SU-DHL-6 (cell line): ENCODE results near the gene CACNA1B.

ENCODE experiments used
- H2AFZ ChIP-seq: fragments of 200-600 bp; sonication (generic); 2 replicates; pipeline ENCODE4 v1.6.1; 2014; ENCODE audit warnings: low read depth, mild to moderate bottlenecking, moderate library complexity, mixed read lengths, antibody characterized with exemption, low read length; ENCODE audit not compliant: severe bottlenecking
- H3F3A ChIP-seq: fragments of 200-600 bp; shearing (Covaris generic); 2 replicates; pipeline ENCODE4 v1.6.0; 2016; ENCODE audit warnings: antibody characterized with exemption, mild to moderate bottlenecking; ENCODE audit not compliant: insufficient read depth
- H3K27ac ChIP-seq: fragments of 200-600 bp; sonication (generic); 2 replicates; pipeline ENCODE4 v1.5.1; 2016; ENCODE audit warnings: low read depth, mild to moderate bottlenecking, low read length, moderate library complexity, mixed read lengths
- H3K27me3 ChIP-seq: fragments of 200-600 bp; sonication (generic), shearing (Covaris generic); 2 replicates; pipeline ENCODE4 v1.6.0; 2014; ENCODE audit warnings: mild to moderate bottlenecking, low read length
- H3K36me3 ChIP-seq: fragments of 200-600 bp; sonication (generic); 2 replicates; pipeline ENCODE4 v1.6.1; 2014; ENCODE audit warnings: mild to moderate bottlenecking, low read length, mixed read lengths
- H3K4me2 ChIP-seq: fragments of 300-600, 200-600 bp; shearing (Covaris generic), sonication (generic); 2 replicates; pipeline ENCODE4 v1.6.0; 2014; ENCODE audit warnings: low read length, low read depth, mild to moderate bottlenecking; ENCODE audit not compliant: poor library complexity, severe bottlenecking
- H3K4me3 ChIP-seq: fragments of 200-600 bp; sonication (generic); 2 replicates; pipeline ENCODE4 v1.5.1; 2014; ENCODE audit warnings: antibody characterized with exemption, low read length, mild to moderate bottlenecking, mixed read lengths; ENCODE audit not compliant: insufficient read depth, poor library complexity, severe bottlenecking
- H3K79me2 ChIP-seq: fragments of 200-600 bp; sonication (generic); 2 replicates; pipeline ENCODE4 v1.6.1; 2014; ENCODE audit warnings: mild to moderate bottlenecking, low read length, moderate library complexity; ENCODE audit not compliant: insufficient read depth
- H3K9ac ChIP-seq: fragments of 200-600 bp; sonication (generic); 2 replicates; pipeline ENCODE4 v1.7.0; 2014; ENCODE audit warnings: mild to moderate bottlenecking, low read length
- H3K9me2 ChIP-seq: fragments of 200-600 bp; sonication (generic); replicated peaks from 2 replicates; pipeline ENCODE4 v1.6.1; 2014; ENCODE audit warnings: low read length; ENCODE audit not compliant: insufficient read depth
- H3K9me3 ChIP-seq: fragments of 200-600 bp; sonication (generic); 2 replicates; pipeline ENCODE4 v1.6.1; 2014; ENCODE audit warnings: low read length, mixed read lengths; ENCODE audit not compliant: insufficient read depth
- H4K20me1 ChIP-seq: fragments of 200-600 bp; sonication (generic); 2 replicates; pipeline ENCODE4 v1.6.1; 2014; ENCODE audit warnings: low read depth, mild to moderate bottlenecking, antibody characterized with exemption, low read length, moderate library complexity, mixed read lengths
- EZH2phosphoT487 ChIP-seq: fragments of 200-600 bp; sonication (generic), shearing (Covaris generic); conservative IDR thresholded peaks from 2 replicates; pipeline ENCODE4 v1.6.1; 2018; ENCODE audit warnings: mild to moderate bottlenecking, antibody characterized with exemption, low read length, moderate library complexity, mixed read lengths
- TF ChIP-seq, protein P1 (sequence below): fragments of 200-600 bp; sonication (generic); IDR thresholded peaks from one replicate; pipeline ENCODE4 v1.5.1; 2017; ENCODE audit warnings: antibody characterized with exemption, mild to moderate bottlenecking, low read length, moderate library complexity; ENCODE audit not compliant: insufficient read depth, poor library complexity, severe bottlenecking

CACNA1B gene

DNA sequence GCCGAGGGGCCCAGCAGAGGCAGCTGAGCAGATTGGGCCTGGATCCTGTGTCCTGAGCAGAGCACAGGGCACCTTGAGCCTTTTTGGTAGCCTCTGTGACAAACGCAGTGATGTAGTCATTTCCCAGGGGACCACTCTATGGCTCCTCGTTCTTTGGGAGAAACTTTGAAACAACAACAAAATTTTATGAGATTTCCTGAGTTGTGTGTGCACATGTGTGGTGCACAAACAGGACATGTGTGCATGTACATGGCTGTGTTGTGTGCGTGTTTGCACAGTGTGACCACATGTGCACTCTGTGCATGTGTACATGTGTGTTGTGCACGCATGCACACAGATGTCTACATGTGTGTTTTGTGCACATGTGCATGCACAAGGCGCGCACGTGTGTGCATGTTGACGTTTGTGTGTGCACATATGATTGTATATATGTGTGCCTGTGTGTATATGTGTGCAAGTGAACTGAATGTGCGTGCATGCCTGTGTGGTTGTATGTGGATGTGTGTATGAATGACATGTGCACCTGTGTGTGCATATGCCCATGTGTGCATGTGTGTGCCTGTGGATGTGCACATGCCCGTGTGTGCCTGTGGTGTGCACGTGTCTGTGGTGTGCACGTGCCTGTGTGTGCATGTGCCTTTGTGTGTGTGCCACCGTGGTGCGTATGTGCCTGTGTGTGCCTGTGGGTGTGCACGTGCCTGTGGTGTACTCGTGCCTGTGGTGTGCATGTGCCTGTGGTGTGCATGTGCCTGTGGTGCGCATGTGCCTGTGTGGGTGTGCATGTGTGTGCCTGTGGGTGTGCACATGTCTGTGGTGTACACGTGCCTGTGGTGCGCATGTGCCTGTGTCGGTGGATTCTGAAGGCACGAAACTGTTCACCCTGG, 221.6 kb downstream of the CACNA1B start:
- no peak overlapping the region for H3K9ac ChIP-seq
- no peaks in the 10 kb centered on the region for H4K20me1 ChIP-seq
- TF ChIP-seq, protein P1, sequence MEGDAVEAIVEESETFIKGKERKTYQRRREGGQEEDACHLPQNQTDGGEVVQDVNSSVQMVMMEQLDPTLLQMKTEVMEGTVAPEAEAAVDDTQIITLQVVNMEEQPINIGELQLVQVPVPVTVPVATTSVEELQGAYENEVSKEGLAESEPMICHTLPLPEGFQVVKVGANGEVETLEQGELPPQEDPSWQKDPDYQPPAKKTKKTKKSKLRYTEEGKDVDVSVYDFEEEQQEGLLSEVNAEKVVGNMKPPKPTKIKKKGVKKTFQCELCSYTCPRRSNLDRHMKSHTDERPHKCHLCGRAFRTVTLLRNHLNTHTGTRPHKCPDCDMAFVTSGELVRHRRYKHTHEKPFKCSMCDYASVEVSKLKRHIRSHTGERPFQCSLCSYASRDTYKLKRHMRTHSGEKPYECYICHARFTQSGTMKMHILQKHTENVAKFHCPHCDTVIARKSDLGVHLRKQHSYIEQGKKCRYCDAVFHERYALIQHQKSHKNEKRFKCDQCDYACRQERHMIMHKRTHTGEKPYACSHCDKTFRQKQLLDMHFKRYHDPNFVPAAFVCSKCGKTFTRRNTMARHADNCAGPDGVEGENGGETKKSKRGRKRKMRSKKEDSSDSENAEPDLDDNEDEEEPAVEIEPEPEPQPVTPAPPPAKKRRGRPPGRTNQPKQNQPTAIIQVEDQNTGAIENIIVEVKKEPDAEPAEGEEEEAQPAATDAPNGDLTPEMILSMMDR, result no peak
- TF ChIP-seq EZH2phosphoT487, result no peak
- no peaks in the 10 kb centered on the region for H3K27me3 ChIP-seq
- no peaks in the 10 kb centered on the region for H3F3A ChIP-seq
- H3K27ac ChIP-seq, result no peak overlapping the region
- no peaks in the 10 kb centered on the region for H3K79me2 ChIP-seq
- no peaks in the 10 kb centered on the region for H3K9me2 ChIP-seq
- H2AFZ ChIP-seq, result no peak overlapping the region
- no peak overlapping the region for H3K4me2 ChIP-seq
- H3K9me3 ChIP-seq, result no peaks in the 10 kb centered on the region
- no peaks in the 10 kb centered on the region for H3K36me3 ChIP-seq
- no peak overlapping the region for H3K4me3 ChIP-seq

DNA sequence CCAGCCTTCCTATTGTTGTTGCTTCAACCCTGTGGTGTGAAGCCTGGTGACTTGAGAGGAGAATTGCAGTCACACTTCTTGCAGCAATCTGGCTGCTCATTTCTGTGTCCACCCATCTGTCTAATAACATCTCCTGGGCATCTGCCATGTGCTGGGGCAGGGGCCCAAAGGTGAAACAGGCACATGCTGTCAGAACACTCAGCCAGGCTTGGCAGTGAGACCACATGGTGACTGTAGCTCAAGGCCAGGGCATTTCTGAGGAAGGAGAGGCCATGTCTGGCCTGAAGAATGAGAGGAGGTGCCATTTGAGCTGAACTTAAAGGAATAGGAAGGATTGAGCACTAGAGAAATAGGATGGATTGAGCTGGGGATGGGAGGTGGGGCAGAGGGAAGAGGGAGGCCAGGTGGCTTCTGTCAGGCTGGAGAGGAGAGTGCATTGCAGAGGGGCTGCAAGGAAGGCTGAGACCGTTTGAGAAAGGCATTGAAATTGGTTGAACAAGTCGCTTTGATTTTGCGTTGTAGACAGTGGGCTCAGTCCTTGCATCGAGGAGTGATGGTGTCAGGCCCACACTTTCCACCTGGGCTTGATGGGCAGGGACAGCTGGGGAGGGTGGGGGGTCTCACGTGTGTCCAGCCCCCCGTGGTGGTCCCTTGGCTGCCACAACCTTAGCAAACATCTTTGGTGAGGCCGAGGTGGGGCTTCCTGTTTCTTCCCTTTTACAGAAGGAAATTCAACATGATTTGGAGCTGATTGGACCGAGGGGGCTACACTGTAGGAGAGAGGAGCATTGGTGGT, 222.4 kb downstream of the CACNA1B start:
- Histone ChIP-seq H3F3A (no peaks in the 10 kb centered on the region), H3K36me3 (no peaks in the 10 kb centered on the region), H2AFZ (no peak overlapping the region), H3K4me3 (no peak overlapping the region), H3K9me2 (no peaks in the 10 kb centered on the region), H3K79me2 (no peaks in the 10 kb centered on the region), H3K4me2 (no peak overlapping the region), H3K9ac (no peak overlapping the region), H3K27me3 (no peaks in the 10 kb centered on the region), H3K9me3 (no peaks in the 10 kb centered on the region), H4K20me1 (no peaks in the 10 kb centered on the region), H3K27ac (no peak overlapping the region)
- TF ChIP-seq, protein P1, result no peak
- TF ChIP-seq EZH2phosphoT487, result no peak

DNA sequence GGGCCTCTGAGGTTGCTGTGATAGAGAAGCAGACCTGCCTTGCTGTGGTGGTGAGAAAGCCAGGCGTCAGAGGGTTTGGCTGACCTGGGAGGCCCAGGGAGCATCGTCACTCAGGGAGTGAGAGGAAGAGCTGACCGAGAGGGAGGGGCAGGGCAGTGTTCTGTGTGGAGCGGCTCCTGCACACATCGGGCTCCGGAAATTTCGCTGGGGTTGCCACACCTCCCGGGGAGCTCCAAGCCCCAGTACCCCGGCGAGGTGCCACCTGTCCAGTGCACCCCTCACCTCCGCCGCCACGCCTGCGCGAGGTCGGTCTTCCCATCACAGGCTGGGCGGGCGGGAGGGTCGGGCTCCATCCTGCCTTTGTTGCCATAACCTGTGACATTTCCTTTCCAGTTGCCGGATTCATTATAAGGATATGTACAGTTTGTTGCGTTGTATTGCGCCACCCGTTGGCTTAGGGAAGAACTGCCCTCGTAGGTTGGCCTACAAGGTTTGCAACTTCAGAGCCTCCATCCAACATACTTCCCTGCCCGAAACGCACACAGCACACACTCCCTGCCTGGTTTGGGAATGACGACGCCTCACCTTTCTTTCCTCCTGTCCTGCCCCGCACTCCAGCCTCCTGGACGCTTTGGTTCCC, 223.2 kb downstream of the CACNA1B start:
- Histone ChIP-seq H3K36me3 (no peaks in the 10 kb centered on the region), H3F3A (no peaks in the 10 kb centered on the region)

More for the DNA sequence above, 223.2 kb downstream of the CACNA1B start:
- H3K27me3 ChIP-seq, result no peaks in the 10 kb centered on the region
- TF ChIP-seq, protein P1, result no peak
- TF ChIP-seq EZH2phosphoT487, result no peak
- no peaks in the 10 kb centered on the region for H3K9me2 ChIP-seq
- no peaks in the 10 kb centered on the region for H3K9me3 ChIP-seq
- no peaks in the 10 kb centered on the region for H4K20me1 ChIP-seq
- H3K27ac ChIP-seq, result no peak overlapping the region
- H2AFZ ChIP-seq, result no peak overlapping the region
- H3K9ac ChIP-seq, result no peak overlapping the region
- no peaks in the 10 kb centered on the region for H3K79me2 ChIP-seq
- H3K4me2 ChIP-seq, result no peak overlapping the region
- no peak overlapping the region for H3K4me3 ChIP-seq
